Hematopoietic multipotent progenitor cell treated with erythropoietin and hydrocortisone succinate and interleukin-3 and kit ligand, for 8 days (in vitro differentiated cells): ENCODE results near the gene FYCO1.
"Not testable (repeated sequence)": the region's sequence is repeated elsewhere in the genome, so short reads cannot be mapped to it uniquely, and the experiment has no call there.

Source experiments
- DNase-seq: peaks from one replicate; pipeline ENCODE4 v3.0.0-alpha.2; 2015

The FYCO1 gene

GRCh38 chr3:46008058-46008457 lies 12.4 kb upstream of the FYCO1 start:
- no peak for DNase-seq

- DNase-seq = no peak
Measured at GRCh38 chr3:46007280-46007679, 11.7 kb upstream of the FYCO1 start.

- DNase-seq = no peak
Measured at GRCh38 chr3:46006238-46007032, 10.8 kb upstream of the FYCO1 start.

- DNase-seq = not testable (repeated sequence)
Measured at GRCh38 chr3:46003706-46004105, 8.1 kb upstream of the FYCO1 start.

- no peak for DNase-seq
Measured at GRCh38 chr3:46001178-46001577, 5.6 kb upstream of the FYCO1 start.

- no peak for DNase-seq
Measured at GRCh38 chr3:45997942-45998341, 2.3 kb upstream of the FYCO1 start.

GRCh38 chr3:45997499-45997898 lies 1.9 kb upstream of the FYCO1 start:
- not testable (repeated sequence) for DNase-seq

GRCh38 chr3:45994419-45995235 lies 997 bp downstream of the FYCO1 start:
- DNase-seq = peak; percentile 50

- DNase-seq = no peak
Measured at GRCh38 chr3:45993421-45994027, 2.1 kb downstream of the FYCO1 start.

GRCh38 chr3:45992821-45993221 lies 2.8 kb downstream of the FYCO1 start:
- no peak for DNase-seq

- no peak for DNase-seq
Measured at GRCh38 chr3:45992133-45992729, 3.4 kb downstream of the FYCO1 start.

GRCh38 chr3:45991341-45991740 lies 4.3 kb downstream of the FYCO1 start:
- no peak for DNase-seq

GRCh38 chr3:45990181-45990580 lies 5.4 kb downstream of the FYCO1 start:
- DNase-seq = peak; percentile 69

- no peak for DNase-seq
Measured at GRCh38 chr3:45988804-45989203, 6.8 kb downstream of the FYCO1 start.

GRCh38 chr3:45988362-45988761 lies 7.3 kb downstream of the FYCO1 start:
- no peak for DNase-seq

- no peak for DNase-seq
Measured at GRCh38 chr3:45987368-45988291, 8.0 kb downstream of the FYCO1 start.

- DNase-seq = no peak
Measured at GRCh38 chr3:45986303-45986982, 9.2 kb downstream of the FYCO1 start.

GRCh38 chr3:45985532-45986302 lies 9.9 kb downstream of the FYCO1 start:
- no peak for DNase-seq

- DNase-seq = no peak
Measured at GRCh38 chr3:45984331-45985312, 11.0 kb downstream of the FYCO1 start.
